Esophagus muscularis mucosa (tissue), 4 donors: ENCODE results near the gene SLC35F4. TPM values are rescaled to one million over a fixed set of nuclear protein-coding genes. Genes with fewer than 3 reads are reported as not detected.
"Not testable (repeated sequence)": the region's sequence is repeated elsewhere in the genome, so short reads cannot be mapped to it uniquely, and the experiment has no call there.

Source experiments
- DNase-seq: peaks from one replicate; pipeline ENCODE4 v3.0.0-alpha.2; 2017; ENCODE audit errors: extremely low spot score
- H3K27ac ChIP-seq, 4 donors: fragments of 200-600 bp; sonication (generic); replicated peaks in 1 of 4; 1 replicate in 3 of 4; 2 replicates in 1 of 4; pipeline ENCODE4 v1.5.1; 2016 to 2019; ENCODE audit warnings: mild to moderate bottlenecking in 1 of 4
- H3K27me3 ChIP-seq, 4 donors: fragments of 200-600 bp; sonication (generic); one replicate each; pipeline versions ENCODE4 v1.5.1 to v1.6.0; 2016 to 2019
- H3K36me3 ChIP-seq, 4 donors: fragments of 200-600 bp; sonication (generic); one replicate each; pipeline ENCODE4 v1.5.1; 2016 to 2019
- H3K4me1 ChIP-seq, 4 donors: fragments of 200-600 bp; sonication (generic); one replicate each; pipeline ENCODE4 v1.5.1; 2016 to 2019
- H3K4me3 ChIP-seq, 4 donors: fragments of 200-600 bp; sonication (generic); 1 replicate in 2 of 4; 2 replicates in 2 of 4; pipeline ENCODE4 v1.5.1; 2016 to 2019; ENCODE audit warnings: mild to moderate bottlenecking in 4 of 4, moderate library complexity in 1 of 4
- H3K9me3 ChIP-seq, 4 donors: fragments of 200-600 bp; sonication (generic); 1 replicate in 3 of 4; 2 replicates in 1 of 4; pipeline ENCODE4 v1.5.1; 2016 to 2019
- CTCF ChIP-seq, 3 experiments: fragments of 200-600 bp in 2 of 3; fragments of 450-650 bp in 1 of 3; sonication (generic) in 2 of 3; IDR thresholded peaks; one replicate each; pipeline ENCODE4 v1.5.1; 2017 to 2019; ENCODE audit warnings: antibody characterized with exemption in 3 of 3, mild to moderate bottlenecking in 2 of 3, moderate library complexity in 1 of 3
- EP300 ChIP-seq: sonication (generic); formaldehyde crosslinking; IDR thresholded peaks from one replicate; pipeline ENCODE4 v1.6.1; 2017; ENCODE audit warnings: antibody characterized with exemption
- POLR2A ChIP-seq: fragments of 450-650 bp; IDR thresholded peaks from one replicate; pipeline ENCODE4 v1.6.1; 2017; ENCODE audit warnings: antibody characterized with exemption, moderate library complexity, mild to moderate bottlenecking, low read depth
- POLR2AphosphoS5 ChIP-seq, 2 donors: sonication (generic); formaldehyde crosslinking; IDR thresholded peaks; one replicate each; pipeline ENCODE4 v1.6.1; 2017; ENCODE audit warnings: antibody characterized with exemption in 2 of 2
- WGBS: methylation state at CpG from one replicate; pipeline ENCODE4 v1.1.5; 2018; 5-methylcytosine and 5-hydroxymethylcytosine counted together
- intact Hi-C: fragments of 100-400 bp; cut with DNase I; formaldehyde crosslinking; loops from one replicate; pipeline ENCODE4 v1.15.1; 2023
- total RNA-seq, 4 donors: library from RNA; depleted of rRNA; stranded (reverse); fragments of >200 nt; gene quantifications; one replicate each; pipeline versions ENCODE4 v1.1.0 to v1.2.1, GENCODE V29; 2016

The SLC35F4 gene
- total RNA-seq, 4 donors from 2014 or later: 0.42 TPM; not detected in 3

GRCh38 chr14:57725399-57726077 lies 140.4 kb downstream of the SLC35F4 start:
- no peaks in the 10 kb centered on the region for H3K9me3 ChIP-seq
- H3K36me3 ChIP-seq: no peaks in the 10 kb centered on the region
- H3K27me3 ChIP-seq: no peaks in the 10 kb centered on the region
- H3K4me1 ChIP-seq: no peaks in the 10 kb centered on the region
- no peak overlapping the region for H3K4me3 ChIP-seq
- H3K27ac ChIP-seq: no peak overlapping the region
- DNase-seq: no peak
- 55% methylated on average over 2 of the region's 2 CpGs for WGBS
- intact Hi-C loops: no loop called here
- TF ChIP-seq POLR2AphosphoS5 (IDR thresholded peaks at IDR 0.05): no peak
- no peak for TF ChIP-seq CTCF (IDR thresholded peaks at IDR 0.05)
- no peak for TF ChIP-seq EP300
- no peak for TF ChIP-seq POLR2A

- H3K27me3 ChIP-seq, H3K9me3 ChIP-seq, H3K27ac ChIP-seq, H3K36me3 ChIP-seq, intact Hi-C loops, DNase-seq, H3K4me1 ChIP-seq, H3K4me3 ChIP-seq: not testable (repeated sequence)
These were observed 143.8 kb downstream of the SLC35F4 start for GRCh38 chr14:57722141-57722540.

- 21% methylated on average over 3 of the region's 3 CpGs for WGBS
- no peaks in the 10 kb centered on the region for H3K27me3 ChIP-seq
- H3K27ac ChIP-seq: no peak overlapping the region
- H3K36me3 ChIP-seq: no peaks in the 10 kb centered on the region
- intact Hi-C loops: no loop called here
- peaks cover 0 to 18% (median 4%) of the 10 kb centered on the region in 4 donors for H3K9me3 ChIP-seq
- no peak for DNase-seq
- H3K4me3 ChIP-seq: no peak overlapping the region
- no peaks in the 10 kb centered on the region for H3K4me1 ChIP-seq
- TF ChIP-seq POLR2A: no peak
- TF ChIP-seq POLR2AphosphoS5 (IDR thresholded peaks at IDR 0.05): no peak
- TF ChIP-seq EP300: no peak
- no peak for TF ChIP-seq CTCF (IDR thresholded peaks at IDR 0.05)
These were observed 151.4 kb downstream of the SLC35F4 start for GRCh38 chr14:57714487-57714931.

- no peak overlapping the region for H3K27ac ChIP-seq
- H3K9me3 ChIP-seq: peaks cover 0 to 16% (median 4%) of the 10 kb centered on the region in 4 donors
- DNase-seq: no peak
- intact Hi-C loops: no loop called here
- H3K4me1 ChIP-seq: no peaks in the 10 kb centered on the region
- no peaks in the 10 kb centered on the region for H3K27me3 ChIP-seq
- 82% methylated on average over 3 of the region's 3 CpGs for WGBS
- no peak overlapping the region for H3K4me3 ChIP-seq
- H3K36me3 ChIP-seq: no peaks in the 10 kb centered on the region
- TF ChIP-seq CTCF (IDR thresholded peaks at IDR 0.05): no peak
- no peak for TF ChIP-seq EP300
- no peak for TF ChIP-seq POLR2A
- no peak for TF ChIP-seq POLR2AphosphoS5 (IDR thresholded peaks at IDR 0.05)
These were observed 153.2 kb downstream of the SLC35F4 start for GRCh38 chr14:57712698-57713097.

GRCh38 chr14:57712102-57712501 lies 153.8 kb downstream of the SLC35F4 start:
- Histone ChIP-seq H3K36me3 (no peaks in the 10 kb centered on the region), H3K4me1 (no peaks in the 10 kb centered on the region), H3K27ac (no peak overlapping the region), H3K9me3 (peaks cover 0 to 16% (median 4%) of the 10 kb centered on the region in 4 donors), H3K27me3 (no peaks in the 10 kb centered on the region), H3K4me3 (no peak overlapping the region)
- no peak for DNase-seq
- TF ChIP-seq EP300 (no peak), POLR2A (no peak), POLR2AphosphoS5 (IDR thresholded peaks at IDR 0.05) (no peak), CTCF (IDR thresholded peaks at IDR 0.05) (no peak)
- 34% methylated on average over 3 of the region's 3 CpGs for WGBS
- intact Hi-C loops: no loop called here
